Ovary (tissue), 9 donors: ENCODE measurements around the gene RTF1. TPM values are rescaled to one million over a fixed set of nuclear protein-coding genes. Genes with fewer than 3 reads are reported as not detected.

ENCODE experiments used
- DNase-seq, 5 donors: peaks; one replicate each; pipeline ENCODE4 v3.0.0-alpha.2; 2019 to 2020
- H3K27ac ChIP-seq, 2 donors: fragments of 200-600 bp; one replicate each; pipeline versions ENCODE4 v1.5.1 to v1.8.0; 2019 to 2022
- H3K27me3 ChIP-seq: fragments of 200-600 bp; one replicate; pipeline ENCODE4 v1.8.0; 2022
- H3K36me3 ChIP-seq: fragments of 200-600 bp; sonication (generic); one replicate; pipeline ENCODE4 v1.5.1; 2019
- H3K4me1 ChIP-seq: one replicate; pipeline ENCODE4 v1.8.1; 2013; ENCODE audit warnings: mild to moderate bottlenecking, moderate library complexity; ENCODE audit not compliant: insufficient read depth
- H3K4me3 ChIP-seq: fragments of 200-600 bp; sonication (generic); one replicate; pipeline ENCODE4 v1.5.1; 2017
- H3K9me3 ChIP-seq, 2 donors: fragments of 200-600 bp in 1 of 2; sonication (generic) in 1 of 2; one replicate each; pipeline versions ENCODE4 v1.5.1 to v1.8.1; 2013 to 2019; ENCODE audit warnings: mild to moderate bottlenecking in 1 of 2, moderate library complexity in 1 of 2
- EP300 ChIP-seq: sonication (generic); formaldehyde crosslinking; IDR thresholded peaks from one replicate; pipeline ENCODE4 v1.6.1; 2017; ENCODE audit warnings: antibody characterized with exemption
- POLR2A ChIP-seq: fragments of 450-650 bp; IDR thresholded peaks from one replicate; pipeline ENCODE4 v1.6.1; 2017; ENCODE audit warnings: antibody characterized with exemption, mild to moderate bottlenecking, moderate library complexity
- WGBS, 3 donors: extraction: QIAGEN DNeasy Blood & Tissue Kit in 1 of 3; methylation state at CpG; one replicate each; pipeline versions ENCODE4 v1.1.5 to v1.1.7; 2013 to 2017; 5-methylcytosine and 5-hydroxymethylcytosine counted together
- intact Hi-C, 4 donors: fragments of 100-400 bp; cut with DNase I; formaldehyde crosslinking; loops; one replicate each; pipeline versions ENCODE4 v1.11.0 to v1.15.1; 2022 to 2023
- polyA plus RNA-seq, 2 donors: library from polyadenylated mRNA; stranded (reverse); fragments of 200-250 nt in 1 of 2; fragments of 350-450 nt in 1 of 2; fragmentation: Illumina TruSeq in 1 of 2; extraction: RNeasy Lipid Tissue Mini Kit (QIAGEN cat#74804) in 1 of 2; gene quantifications; one replicate each; pipeline ENCODE4 v1.2.3, GENCODE V29; 2013 to 2014
- total RNA-seq, 7 donors: library from RNA; depleted of rRNA in 2 of 7; stranded (reverse); fragments of >200 nt in 2 of 7; fragmentation: NEBNext Ultra II Directional in 3 of 7; extraction: Animal tissue kit (Norgen Biotek cat#: 25700) in 3 of 7; gene quantifications; one replicate each; pipeline versions ENCODE4 v1.1.0 to v1.2.4, GENCODE V29; 2016 to 2023
- TF ChIP-seq, protein P1 (sequence below), 3 donors: fragments of 450-650 bp in 2 of 3; fragments of 200-600 bp in 1 of 3; IDR thresholded peaks; one replicate each; pipeline versions ENCODE4 v1.5.1 to v1.8.0; 2016 to 2022; ENCODE audit warnings: antibody characterized with exemption in 3 of 3, mild to moderate bottlenecking in 1 of 3
- donor health status: DM: no; HTN: no; CAD: no; lungs with moderate emphysema.
- donor health status: DM: no; HTN: no; CAD: no.
- donor health status: Bipolar disorder and iron deficiency.
- donor health status: DM: yes; HTN: yes; CAD: no.
- donor health status: DM: no; HTN: no; CAD: no.
- donor health status: DM: yes; HTN: yes; CAD: no.

The RTF1 gene
- total and polyA plus RNA-seq, 9 donors, result 22.2 to 57.1 (median 35.6) TPM

DNA sequence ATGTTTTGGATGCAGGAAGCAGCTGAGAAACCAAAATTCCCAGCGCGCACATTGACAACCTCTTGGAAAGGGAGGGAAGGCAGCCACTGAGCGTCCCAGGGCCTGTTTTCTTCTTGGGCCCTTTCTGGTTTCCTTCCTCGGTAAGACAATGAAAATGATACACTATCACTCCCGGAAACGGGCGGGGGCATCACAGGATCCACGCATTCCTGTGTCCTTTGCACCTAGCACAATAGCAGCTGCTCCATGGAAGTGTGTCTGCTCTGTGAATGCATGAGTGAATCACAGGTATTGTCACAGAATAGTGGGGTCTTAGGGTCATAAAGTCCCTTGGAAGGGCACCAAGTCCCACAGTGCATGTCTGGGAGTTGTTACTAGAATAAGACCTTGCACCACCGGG lies 70.5 kb downstream of the RTF1 start:
- intact Hi-C loops, result no loop called here
- no peaks in the 10 kb centered on the region for H3K4me1 ChIP-seq
- TF ChIP-seq EP300, result no peak
- TF ChIP-seq, protein P1, sequence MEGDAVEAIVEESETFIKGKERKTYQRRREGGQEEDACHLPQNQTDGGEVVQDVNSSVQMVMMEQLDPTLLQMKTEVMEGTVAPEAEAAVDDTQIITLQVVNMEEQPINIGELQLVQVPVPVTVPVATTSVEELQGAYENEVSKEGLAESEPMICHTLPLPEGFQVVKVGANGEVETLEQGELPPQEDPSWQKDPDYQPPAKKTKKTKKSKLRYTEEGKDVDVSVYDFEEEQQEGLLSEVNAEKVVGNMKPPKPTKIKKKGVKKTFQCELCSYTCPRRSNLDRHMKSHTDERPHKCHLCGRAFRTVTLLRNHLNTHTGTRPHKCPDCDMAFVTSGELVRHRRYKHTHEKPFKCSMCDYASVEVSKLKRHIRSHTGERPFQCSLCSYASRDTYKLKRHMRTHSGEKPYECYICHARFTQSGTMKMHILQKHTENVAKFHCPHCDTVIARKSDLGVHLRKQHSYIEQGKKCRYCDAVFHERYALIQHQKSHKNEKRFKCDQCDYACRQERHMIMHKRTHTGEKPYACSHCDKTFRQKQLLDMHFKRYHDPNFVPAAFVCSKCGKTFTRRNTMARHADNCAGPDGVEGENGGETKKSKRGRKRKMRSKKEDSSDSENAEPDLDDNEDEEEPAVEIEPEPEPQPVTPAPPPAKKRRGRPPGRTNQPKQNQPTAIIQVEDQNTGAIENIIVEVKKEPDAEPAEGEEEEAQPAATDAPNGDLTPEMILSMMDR (IDR thresholded peaks at IDR 0.05), result no peak
- TF ChIP-seq POLR2A, result no peak
- no peak for DNase-seq
- no peaks in the 10 kb centered on the region for H3K27me3 ChIP-seq
- no peak overlapping the region for H3K4me3 ChIP-seq
- WGBS, 3 donors, result 73 to 82% (median 77%) methylated on average over 9 of the region's 9 CpGs
- H3K9me3 ChIP-seq, result no peaks in the 10 kb centered on the region
- no peak overlapping the region for H3K27ac ChIP-seq
- H3K36me3 ChIP-seq, result no peaks in the 10 kb centered on the region

DNA sequence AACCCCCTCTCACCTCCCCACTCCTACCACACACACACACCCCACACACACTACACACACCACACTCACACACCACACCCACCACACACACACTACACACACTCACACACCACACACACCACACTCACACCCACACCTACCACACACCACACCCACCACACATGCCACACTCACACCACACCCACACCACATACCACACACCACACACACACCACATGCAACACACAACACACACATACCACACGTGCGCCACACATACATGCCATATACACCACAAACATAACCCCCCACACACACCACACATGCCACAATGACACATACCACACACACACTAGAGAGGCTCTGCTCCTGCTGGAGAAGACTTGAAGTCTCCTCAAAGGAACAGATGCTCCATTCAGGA lies 70.9 kb downstream of the RTF1 start:
- H3K27ac ChIP-seq, result no peak overlapping the region
- no peaks in the 10 kb centered on the region for H3K36me3 ChIP-seq
- intact Hi-C loops, result no loop called here
- no peak for DNase-seq
- no peaks in the 10 kb centered on the region for H3K27me3 ChIP-seq
- no peak overlapping the region for H3K4me3 ChIP-seq
- WGBS, 3 donors, result 80 to 85% (median 85%) methylated on average over 2 of the region's 2 CpGs
- TF ChIP-seq POLR2A (no peak), EP300 (no peak)
- H3K9me3 ChIP-seq, result no peaks in the 10 kb centered on the region
- peaks cover 4% of the 10 kb centered on the region for H3K4me1 ChIP-seq

DNA sequence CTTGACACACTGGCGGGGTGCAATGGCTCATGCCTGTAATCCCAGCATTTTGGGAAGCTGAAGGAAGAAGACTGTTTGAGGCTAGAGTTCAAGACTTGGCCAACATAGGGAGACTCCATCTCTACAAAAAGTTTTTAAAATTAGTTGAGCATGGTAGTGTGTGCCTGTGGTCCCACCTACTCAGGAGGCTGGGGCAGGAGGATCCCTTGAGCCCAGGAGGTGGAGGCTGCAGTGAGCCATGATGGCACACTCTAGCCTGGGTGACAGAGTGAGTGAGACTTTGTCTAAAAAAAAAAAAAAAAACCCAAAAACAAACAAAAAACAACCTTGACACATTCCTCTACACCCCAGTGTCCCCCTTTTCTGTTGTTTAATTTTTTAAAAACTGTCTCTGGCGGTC lies 72.7 kb downstream of the RTF1 start:
- TF ChIP-seq, protein P1 (IDR thresholded peaks at IDR 0.05), result no peak
- TF ChIP-seq POLR2A (no peak), EP300 (no peak)
- Histone ChIP-seq H3K27me3 (no peaks in the 10 kb centered on the region), H3K27ac (no peak overlapping the region), H3K4me1 (peaks cover 9% of the 10 kb centered on the region), H3K4me3 (no peak overlapping the region), H3K9me3 (no peaks in the 10 kb centered on the region), H3K36me3 (no peaks in the 10 kb centered on the region)
- DNase-seq, result no peak
- intact Hi-C loops, result no loop called here
- 93 to 98% (median 95%) methylated on average over 2 of the region's 2 CpGs for WGBS, 3 donors

DNA sequence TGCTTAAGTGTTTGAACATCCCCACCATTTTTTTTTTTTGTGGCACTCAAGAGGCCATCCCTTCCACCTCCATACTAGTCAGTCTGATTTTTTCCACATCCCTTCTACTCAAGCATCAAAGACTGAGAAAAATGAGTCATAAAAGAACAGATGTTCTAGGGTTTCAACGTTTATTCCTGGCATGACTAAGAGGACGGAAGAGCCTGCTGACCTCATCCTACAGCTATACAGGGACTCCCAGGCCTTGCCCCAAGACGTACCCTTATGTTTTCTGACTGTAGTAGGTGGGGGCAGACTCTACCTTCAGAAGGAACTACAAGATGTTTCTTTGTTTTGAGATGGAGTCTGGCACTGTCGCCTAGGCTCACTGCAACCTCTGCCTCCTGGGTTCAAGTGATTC lies 73.5 kb downstream of the RTF1 start:
- no peak for DNase-seq
- Histone ChIP-seq H3K4me3 (no peak overlapping the region), H3K27ac (no peak overlapping the region), H3K9me3 (no peaks in the 10 kb centered on the region), H3K27me3 (no peaks in the 10 kb centered on the region), H3K4me1 (peaks cover 11% of the 10 kb centered on the region), H3K36me3 (no peaks in the 10 kb centered on the region)
- TF ChIP-seq POLR2A, result no peak
- TF ChIP-seq, protein P1 (IDR thresholded peaks at IDR 0.05), result no peak
- TF ChIP-seq EP300, result no peak
- intact Hi-C loops, result no loop called here
- 27 to 51% (median 39%) methylated on average over 4 of the region's 4 CpGs for WGBS, 3 donors

DNA sequence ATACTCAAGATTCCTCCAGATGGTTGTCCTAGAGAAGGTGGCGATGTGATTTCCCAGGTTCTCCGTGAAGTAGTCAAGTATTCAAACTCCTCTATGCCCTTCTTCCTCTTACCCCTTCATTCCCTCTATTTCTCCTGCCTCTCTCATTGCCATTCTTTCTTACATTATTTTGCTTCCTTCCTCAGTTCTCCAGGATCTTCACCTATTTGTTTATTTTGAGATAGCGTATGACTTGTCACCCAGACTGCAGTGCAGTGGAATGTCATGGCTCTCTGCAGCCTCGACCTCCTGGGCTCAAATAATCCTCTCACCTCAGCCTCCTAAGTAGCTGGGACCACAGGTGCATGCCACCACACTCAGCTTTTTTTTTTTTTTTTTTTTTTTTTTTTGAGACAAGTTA lies 75.0 kb downstream of the RTF1 start:
- TF ChIP-seq POLR2A, result no peak
- TF ChIP-seq EP300, result no peak
- TF ChIP-seq, protein P1 (IDR thresholded peaks at IDR 0.05), result no peak
- WGBS, 3 donors, result 86 to 95% (median 90%) methylated on average over 4 of the region's 4 CpGs
- Histone ChIP-seq H3K4me1 (peaks cover 11% of the 10 kb centered on the region), H3K9me3 (no peaks in the 10 kb centered on the region), H3K27ac (no peak overlapping the region), H3K4me3 (no peak overlapping the region), H3K36me3 (no peaks in the 10 kb centered on the region), H3K27me3 (no peaks in the 10 kb centered on the region)
- DNase-seq, result no peak
- intact Hi-C loops, result no loop called here
